HG03175 (cell line): Measurements from ENCODE around the gene ATAD3A.

Experiments used
- ATAC-seq: cut with Tn5 transposase; IDR thresholded peaks from one replicate; pipeline ENCODE4 v1.9.1; 2021; ENCODE audit warnings: mild to moderate bottlenecking, moderate library complexity; ENCODE audit not compliant: unreplicated experiment

Gene ATAD3A

DNA sequence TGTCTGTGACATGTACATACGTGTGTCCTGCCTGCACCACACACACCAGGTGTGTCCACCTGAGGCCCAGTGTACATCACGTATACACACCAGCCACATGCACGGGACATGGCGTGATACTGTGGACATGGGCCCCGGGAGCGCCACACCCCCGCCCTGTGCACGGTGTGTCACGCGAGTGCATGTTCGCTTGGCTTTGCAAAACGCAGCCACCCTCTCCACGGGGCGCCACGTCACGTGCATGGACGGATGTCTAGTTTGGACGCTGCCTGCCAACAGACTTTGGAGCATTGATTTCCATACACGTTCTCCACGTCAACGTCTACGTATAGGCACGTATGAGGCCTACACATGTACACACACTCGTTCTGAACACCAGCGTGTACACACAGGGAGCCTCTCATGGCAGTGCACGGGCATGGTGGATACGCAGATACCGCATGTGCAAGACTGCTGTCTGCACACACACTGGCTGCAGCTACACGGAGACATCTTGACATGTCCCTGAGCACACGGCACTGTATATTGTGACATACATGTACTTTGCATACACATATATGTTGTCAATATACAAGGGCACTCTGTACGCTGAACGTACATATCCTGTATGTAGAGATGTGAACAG, 25.8 kb downstream of the ATAD3A start:
- no peak for ATAC-seq

DNA sequence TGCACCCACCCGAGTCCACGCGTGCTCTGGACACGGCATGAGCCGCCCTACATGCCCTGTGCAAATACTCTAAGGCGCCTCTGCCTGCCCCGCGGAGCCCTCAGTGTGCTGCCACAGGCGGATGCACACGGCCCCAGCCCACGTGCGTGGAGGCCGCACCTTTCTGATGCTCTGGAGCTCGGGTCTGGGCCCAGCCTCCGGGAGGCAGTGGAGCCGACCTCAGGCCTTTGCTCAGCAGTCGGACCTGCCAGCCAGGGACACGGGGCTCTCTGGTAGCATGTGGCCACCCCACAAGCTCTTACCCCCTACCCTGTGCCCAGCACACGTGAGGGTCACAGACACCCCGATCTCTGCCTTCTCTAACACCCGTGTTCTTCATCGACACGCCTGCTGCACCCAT, 26.4 kb downstream of the ATAD3A start:
- ATAC-seq = no peak

DNA sequence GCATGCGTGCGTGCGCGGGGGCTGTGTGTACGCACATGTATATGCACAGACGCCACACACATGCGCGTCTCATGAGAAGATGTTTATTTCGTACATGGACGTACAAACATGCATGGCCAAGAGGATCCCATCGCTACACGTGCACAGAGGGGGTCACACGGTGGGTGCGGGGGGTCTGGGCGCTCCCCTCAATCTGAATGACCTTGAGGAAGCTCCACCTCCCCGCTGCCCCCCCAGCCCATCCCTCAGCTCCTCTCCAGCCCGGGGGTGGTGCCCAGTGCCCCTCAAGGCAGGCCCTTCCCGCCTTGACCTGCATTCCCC, 27.0 kb downstream of the ATAD3A start:
- no peak for ATAC-seq

DNA sequence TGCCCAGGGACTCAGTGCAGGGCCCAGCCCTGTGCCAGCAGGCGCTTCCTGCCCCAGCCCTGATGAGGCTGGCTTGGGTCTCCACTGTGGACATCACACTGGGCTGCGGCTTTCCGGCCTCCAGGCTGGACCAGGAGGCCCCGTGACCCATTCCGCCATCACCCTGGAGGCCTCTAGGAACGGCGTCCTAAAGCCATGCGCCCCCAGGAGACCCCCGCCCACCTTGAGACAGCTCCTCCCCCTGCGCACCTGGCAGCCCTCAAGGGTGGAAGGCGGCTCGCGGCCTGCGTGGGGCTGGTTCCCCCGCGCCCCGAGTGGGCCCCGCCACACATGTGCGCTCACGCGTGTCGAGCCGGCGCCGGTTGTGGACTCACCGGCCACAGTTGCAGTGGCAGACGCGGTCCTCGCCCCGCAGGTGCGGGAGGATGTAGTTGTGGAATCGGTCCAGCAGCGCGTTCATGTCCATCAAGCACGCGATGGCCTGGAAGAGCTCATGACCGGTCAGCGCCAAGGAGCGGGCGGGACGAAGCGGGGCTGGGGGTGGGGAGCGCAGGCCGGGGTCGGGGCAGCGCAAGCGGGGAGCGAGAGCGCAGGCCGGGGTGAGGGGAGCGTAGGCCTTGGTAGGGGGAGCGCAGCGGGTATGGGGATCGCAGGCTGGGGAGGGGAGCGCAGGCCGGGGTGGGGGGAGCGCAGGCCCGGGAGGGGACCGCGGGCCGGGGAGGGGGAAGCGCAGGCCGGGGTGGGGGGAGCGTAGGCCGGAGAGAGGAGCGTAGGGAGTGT, 27.5 kb downstream of the ATAD3A start:
- ATAC-seq = no peak

DNA sequence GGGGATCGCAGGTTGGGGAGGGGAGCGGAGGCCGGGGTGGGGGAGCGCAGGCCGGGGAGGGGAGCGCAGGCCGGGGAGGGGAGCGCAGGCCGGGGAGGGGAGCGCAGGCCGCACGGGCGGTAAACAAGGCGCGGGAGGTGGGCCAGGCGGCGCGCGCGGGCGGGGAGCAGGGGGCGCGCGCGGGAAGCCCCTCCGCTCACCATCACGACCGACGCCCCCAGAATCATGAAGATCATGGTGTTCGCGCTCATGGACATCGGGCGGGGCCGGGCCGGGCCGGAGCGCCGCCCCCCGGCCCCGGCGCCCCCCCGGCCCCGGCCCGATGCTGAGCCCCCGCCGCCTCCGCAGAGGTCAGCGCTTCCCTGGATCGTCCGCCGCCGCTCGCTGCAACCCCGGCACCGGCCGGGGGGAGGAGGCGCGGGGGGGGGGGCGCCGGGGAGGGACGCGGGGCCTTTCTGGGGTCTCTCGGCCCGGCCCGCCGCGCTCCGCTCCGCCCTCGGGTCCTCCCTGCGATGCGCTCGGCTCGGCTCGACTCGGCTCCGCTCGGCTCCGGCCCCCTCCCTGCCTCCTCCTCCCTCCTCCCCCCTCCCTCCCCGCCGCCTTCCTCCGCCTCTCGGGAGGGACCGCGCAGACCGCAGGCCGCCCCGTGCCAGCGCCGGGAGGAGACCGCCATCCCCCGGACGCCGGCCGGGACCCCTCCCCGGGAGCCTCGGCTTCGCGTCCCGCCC, 28.3 kb downstream of the ATAD3A start, which contains the start of gene TMEM240:
Gene TMEM240, minus strand, starts transcription at position 535 of the 728 bp plus-strand sequence. Its CDS starts 278 bp downstream, at position 257.
- ATAC-seq = no peak

DNA sequence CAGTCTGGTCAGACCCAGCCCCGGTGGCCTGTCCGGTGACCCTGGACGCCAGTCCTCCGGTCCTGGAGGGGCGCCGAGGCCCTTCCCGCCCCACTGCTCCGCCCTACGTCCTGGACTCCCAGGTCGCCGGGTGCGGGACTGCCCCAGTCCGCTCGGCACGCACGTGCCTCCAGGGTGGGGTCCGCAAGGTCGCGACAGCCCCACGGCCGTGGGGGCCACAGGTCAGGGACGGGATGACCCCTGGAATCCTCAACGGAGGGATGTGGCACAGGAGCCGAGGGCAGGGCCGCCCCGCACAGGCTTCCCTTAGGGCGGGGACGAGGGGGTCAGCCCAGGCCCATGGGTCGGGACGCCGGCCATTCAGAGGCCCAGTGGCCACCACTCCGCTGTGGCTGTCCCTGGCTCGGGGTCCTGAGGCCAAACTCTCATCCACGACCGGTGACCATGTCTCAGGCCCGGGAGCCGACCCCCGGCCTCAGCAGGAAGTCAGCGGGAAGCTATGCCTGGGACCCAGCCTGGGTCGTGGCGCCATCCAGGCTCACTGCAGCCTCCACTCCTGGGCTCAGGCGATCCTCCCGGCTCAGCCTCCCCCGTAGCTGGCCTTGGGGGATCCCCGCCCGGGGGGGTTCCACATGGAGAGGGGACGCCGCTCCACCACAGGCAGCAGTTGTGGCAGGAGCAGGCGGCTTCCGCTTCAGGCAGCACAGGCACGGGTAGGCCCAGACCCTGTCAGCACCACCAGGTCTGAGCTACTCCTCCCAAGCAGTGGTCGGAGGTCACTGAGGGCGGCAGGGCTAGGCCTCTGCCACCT, 29.1 kb downstream of the ATAD3A start:
- ATAC-seq = no peak

DNA sequence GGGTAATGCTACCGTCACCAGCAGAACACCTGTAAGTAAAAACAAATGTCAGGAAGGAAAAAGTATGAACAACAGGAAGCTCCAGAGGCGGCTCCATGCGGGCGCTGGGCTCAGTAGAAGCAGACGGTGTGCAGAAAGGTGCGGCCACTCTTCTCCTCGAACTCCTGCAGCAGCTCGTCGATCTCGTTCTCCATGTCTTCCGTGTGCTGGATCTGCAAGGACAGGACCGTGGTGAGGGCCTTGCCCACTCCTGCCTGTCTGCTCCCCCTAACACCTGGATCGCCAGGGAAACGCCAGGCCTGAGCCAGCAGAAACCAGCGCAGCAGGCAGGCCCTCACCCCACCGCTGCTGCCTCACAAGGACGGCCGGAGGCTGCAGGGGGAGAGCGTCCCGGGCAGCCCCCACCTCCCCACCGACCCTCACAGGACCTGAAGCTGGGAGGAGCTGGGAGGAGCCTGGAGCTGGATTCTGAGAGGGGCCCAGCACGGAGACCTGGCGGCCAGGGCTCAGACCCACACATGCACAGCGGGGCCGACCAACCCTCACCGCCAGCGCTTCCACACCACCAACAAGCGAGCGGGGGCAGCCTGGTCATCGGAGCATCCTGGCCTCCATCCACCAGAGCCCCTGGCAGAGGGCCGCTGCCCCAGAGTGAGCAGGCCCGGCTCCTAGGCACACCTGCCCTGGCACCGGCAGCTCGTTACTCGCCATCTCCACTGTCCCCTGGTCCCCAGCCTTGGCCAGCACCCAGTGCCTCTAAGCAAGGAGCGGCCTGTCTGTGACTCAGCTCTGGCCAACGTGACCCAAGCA, 30.2 kb downstream of the ATAD3A start:
- ATAC-seq = no peak

DNA sequence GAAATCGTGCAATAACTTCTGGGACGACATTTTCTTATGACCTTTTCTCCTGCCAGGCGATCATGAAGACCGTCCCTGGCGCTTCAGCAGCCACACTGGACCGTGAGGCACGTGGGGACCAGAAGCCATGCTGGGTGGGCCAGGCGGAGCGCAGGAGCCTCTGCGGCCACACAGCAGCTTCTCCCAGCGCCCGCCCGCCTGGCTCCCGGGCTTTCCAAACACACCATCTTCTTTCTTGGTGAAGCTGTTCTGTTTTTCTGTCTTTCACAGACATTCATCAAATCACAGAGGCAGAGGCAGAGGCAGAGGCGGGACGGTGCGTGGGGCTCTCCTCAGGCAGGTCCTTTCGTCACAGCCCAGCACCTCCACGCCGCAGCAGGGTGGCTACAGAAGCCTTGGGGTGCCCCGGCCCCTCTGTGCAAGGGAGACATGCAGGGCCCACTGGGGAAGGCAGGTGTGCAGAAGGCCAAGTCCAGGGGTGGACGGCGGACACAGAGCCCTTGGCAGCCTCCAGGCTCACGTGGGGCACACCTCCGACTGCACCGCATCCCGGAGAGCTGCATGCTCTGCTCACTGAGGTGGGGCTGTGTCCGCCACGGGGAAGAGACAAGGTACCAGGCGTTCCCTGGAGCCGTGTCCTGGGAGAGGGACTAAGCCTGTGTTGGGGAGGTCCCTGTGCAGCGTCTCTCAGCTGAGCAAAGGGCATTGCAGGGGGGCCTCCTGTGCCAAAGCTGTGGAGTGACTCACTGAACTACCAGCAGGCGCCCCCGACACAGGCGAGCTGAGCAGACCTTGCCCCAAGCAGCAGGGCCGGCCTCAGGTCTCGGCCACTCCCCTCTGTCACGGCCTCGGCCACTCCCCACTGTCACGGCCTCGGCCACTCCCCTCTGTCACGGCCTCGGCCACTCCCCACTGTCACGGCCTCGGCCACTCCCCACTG, 31.1 kb downstream of the ATAD3A start:
- no peak for ATAC-seq

DNA sequence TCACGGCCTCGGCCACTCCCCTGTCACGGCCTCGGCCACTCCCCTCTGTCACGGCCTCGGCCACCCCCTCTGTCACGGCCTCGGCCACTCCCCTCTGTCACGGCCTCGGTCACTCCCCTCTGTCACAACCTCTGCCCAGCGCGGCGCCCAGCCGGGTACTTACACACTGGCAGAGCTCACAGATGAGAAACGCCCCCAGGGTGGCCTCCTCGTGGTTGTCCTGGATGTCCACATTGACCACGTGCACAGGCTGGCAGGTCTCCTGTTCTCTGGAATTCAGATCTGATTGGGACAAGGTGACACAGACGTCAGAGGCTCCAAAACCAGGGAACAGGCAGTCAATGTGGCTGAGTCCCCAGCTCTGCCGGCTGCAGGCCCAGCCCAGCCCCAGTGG, 31.7 kb downstream of the ATAD3A start:
- ATAC-seq = no peak

DNA sequence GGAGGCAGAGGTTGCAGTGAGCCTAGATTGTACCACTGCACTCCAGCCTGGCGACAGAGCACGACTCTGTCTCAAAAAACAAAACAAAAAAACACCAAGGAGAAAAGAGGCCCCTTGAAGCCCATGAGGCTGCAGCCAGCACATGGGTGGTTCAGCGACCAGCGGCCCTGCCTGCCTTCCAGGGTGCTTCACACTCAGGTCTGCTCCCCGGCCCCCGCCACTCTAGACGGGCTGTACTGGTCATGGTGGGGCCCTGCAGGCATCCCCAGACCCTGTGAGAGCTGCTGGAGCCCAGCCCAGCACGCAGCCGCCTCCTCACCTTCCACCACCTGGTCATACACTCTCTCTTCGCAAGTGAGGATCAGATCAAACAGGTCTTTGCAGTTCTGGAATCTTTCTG, 32.6 kb downstream of the ATAD3A start:
- no peak for ATAC-seq

DNA sequence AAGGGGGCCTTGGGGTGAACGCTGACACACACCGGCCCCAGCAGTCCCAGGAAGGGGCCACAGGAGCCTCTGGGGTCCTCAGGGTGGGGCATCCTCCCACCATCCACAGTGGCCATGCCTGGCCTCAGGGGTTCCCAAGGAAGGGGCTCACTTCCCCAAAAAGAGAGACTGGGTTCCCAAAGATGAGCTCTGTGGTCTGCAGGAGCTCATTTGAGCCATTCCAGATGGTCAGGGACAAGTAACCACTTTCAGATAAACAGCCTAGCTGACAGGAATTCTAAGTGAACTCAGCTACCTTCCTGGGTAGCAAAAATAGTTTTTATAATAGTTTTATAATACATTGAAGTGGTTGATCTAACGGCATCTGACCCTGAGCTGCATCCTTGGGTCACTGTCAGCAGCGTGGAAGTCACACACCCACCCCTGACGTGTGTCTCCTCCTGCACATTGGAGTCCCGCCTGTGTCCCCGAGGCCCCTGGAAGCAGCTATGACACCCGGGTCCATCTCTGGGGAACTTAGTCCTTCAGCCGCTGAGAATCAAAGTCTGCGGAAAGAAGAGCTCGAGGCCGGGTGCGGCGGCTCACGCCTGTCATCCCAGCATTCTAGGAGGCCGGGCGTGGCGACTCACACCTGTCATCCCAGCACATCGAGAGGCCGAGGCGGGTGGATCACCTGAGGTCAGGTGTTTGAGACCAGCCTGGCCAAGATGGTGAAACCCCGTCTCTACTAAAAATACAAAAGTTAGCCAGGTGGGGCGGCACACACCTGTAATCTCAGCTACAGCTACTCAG, 34.2 kb downstream of the ATAD3A start:
- ATAC-seq = no peak

DNA sequence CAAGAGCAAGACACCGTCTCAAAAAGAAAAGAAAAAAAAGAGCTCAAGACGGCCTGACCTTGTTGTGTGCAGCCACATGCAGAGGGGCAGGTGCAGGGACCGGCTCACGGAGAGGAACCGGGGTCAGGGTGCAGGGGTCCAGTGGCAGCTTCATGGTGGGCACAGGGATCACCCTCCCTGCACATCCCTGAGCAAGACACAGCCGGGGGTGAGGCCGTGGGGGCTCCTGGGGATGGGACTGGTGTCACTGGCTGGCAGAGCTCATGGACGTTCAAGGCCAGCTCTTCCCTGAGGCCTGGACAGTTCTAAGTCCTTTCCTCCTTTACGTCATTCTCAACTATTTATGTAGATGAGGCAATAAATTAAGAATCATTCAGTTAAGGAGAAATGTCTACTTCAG, 35.0 kb downstream of the ATAD3A start:
- ATAC-seq = no peak

DNA sequence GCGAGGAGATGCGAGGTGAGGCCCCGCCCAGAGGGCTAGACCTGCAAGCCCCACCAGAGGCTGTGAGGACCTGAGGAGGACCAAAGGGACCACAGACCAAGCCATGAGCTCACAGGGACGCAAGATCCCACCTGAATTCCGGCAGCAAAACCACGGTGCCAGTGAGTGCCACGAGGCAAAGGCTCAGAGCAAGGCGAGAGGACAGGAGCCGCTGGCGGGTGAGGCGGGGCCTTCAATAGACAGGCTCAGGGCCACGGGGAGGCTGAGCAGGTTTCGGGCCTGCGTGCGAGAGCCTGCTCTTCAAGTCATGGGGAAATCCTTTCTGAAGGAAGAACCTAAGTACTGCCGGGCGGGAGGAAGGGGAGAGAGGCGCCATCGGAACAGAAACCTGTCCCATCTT, 35.5 kb downstream of the ATAD3A start:
- no peak for ATAC-seq

DNA sequence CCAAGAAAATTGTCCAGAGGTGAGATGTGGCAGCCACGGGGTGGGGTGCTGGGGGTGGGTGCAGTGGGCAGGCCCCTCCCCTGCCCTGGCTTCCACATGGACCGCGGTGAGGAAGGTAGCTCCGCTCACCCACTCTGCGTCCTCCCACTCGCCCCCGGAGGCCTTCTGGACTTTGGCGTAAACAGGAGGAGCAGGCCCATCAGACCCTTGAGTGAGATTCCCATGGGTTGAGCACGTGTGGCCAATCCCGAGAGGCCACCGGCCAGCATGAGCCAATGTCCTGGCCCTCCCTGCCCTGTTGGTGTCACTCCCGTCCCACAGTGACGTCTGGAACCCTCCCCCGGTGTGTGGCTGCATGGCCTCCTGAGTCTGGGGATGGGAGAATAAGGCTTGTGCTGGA, 36.6 kb downstream of the ATAD3A start:
- ATAC-seq = no peak

DNA sequence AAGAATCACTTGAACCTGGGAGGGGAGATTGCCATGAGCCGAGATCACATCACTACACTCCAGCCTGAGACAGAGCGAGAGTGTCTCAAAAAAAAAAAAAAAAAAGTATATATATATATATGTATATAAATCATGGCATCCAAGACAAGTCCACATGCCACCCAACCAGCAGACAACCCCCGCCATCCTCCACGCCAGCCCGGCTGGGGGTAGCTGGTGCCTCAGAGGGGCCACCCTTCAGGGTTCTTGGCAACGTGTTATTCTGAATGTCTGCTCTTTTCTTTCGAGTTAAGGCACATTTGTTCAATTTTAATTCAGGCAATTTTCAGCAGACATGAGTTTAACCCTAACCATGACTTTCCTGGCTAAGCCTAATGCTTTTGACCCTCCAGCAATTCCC, 38.1 kb downstream of the ATAD3A start:
- no peak for ATAC-seq

DNA sequence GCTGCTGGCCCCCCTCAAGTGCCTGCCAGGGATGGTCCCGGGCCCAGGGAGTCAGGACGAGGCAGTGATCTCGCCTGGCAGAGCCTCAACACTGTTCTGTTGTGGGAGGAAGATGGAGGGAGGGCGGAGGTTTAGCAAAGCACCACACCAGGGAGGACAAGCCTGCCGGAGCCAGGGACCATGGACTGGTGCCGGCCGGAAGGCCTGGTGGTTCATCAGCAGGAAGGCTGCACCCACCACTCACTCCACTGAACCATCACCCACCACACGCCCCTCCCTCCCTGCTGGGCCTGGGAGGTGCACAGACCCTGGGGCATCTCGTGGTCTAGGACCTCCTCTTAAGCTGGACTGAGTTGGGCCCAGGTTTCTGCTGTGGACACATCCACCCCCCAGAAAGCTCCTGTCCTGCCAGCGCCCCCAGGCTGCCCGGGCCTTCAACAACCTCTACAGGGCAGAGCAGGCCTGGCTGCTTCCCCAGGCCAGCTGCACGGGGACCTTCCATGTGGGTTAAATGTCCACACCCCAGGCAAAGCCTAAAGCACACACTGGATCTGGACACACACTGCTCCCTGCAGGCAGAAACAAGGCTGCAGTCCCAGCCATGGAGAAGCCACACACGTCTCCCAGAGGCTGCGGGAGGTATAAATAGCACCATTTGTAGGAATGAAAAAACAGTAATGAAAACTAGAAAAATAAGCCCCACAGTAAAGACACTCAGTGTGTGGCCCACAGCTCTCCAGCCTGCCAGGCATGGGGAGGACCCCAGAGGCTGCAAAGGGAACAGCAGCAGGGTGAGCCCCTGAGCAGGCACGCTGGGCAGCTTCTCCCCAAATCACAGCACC, 38.9 kb downstream of the ATAD3A start:
- ATAC-seq = no peak

DNA sequence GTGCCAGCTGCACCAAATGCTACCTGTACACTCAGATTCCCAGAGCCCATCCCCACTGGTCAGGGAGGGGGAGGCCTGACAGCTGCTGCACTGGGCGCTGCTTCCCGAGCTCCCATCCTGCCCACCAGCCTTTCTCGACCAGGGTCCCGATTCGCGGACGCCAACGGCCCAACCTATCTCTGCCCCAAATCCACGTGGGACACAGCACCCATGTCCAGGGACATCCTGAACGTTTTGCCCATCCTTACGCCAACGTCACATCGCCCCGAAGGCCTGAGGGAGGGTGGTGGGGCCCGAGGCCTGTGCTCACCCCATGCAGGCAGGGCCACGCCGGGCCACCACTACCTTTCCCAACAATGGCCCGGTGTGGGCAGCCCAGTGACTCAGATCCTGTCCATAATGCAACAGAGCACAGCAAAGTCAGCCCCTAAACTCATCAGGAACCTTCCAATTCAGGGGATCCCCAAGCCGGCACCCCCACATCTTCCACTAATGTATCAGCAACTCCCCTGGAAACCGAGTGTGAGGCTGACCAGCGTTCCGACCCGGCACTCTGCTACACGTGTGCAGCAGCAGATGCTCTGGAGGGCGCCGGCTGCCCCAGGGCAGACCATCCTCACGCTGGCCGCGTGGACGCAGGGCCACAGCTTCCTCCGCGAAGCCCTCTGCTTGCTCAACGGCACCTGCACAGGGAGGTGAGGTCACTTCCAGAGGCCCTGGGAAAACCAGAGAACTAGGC, 39.7 kb downstream of the ATAD3A start:
- no peak for ATAC-seq
